Stimulated activated naive CD4-positive, alpha-beta T cell treated with Interleukin-2 at 50 U/mL for 16 hours (primary cell): ENCODE results near the gene MAGT1.
A peak's percentile ranks its signal among the peaks of the same experiment; 100 is the strongest.
"Not testable (repeated sequence)": the region's sequence is repeated elsewhere in the genome, so short reads cannot be mapped to it uniquely, and the experiment has no call there.

Experiments used
- DNase-seq: peaks from one replicate; lab custom pipeline; 2025; lab: John Stamatoyannopoulos, UW

MAGT1 gene

DNA sequence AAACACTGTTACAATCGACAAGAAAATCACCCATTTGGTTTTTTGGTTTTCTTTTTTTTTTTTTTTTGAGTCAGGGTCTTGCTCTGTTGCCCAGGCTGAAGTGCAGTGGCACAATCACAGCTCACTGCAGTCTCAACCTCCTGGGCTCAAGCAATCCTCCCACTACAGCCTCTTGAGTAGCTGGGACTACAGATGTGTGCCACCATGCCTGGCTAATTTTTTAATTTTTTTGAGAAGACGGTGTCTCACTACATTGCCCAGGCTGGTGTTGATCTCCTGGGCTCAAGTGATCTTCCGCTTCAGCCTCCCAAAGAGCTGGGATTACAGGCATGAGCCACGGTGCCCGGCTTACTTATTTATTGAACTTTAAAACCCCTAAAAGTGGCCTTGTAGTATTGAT lies 63.7 kb downstream of the MAGT1 start:
- DNase-seq, result not testable (repeated sequence)

DNA sequence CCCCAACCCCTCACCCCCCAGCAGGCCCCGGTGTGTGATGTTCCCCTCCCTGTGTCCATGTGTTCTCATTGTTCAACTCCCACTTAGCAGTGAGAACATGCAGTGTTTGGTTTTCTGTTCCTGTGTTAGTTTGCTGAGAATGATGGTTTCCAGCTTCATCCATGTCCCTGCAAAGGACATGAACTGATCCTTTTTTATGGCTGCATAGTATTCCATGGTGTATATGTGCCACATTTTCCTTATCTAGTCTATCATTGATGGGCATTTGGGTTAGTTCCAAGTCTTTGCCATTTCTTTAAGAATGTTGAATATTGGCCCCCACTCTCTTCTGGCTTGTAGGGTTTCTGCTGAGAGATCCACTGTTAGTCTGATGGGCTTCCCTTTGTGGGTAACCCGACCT lies 73.2 kb downstream of the MAGT1 start:
- not testable (repeated sequence) for DNase-seq

DNA sequence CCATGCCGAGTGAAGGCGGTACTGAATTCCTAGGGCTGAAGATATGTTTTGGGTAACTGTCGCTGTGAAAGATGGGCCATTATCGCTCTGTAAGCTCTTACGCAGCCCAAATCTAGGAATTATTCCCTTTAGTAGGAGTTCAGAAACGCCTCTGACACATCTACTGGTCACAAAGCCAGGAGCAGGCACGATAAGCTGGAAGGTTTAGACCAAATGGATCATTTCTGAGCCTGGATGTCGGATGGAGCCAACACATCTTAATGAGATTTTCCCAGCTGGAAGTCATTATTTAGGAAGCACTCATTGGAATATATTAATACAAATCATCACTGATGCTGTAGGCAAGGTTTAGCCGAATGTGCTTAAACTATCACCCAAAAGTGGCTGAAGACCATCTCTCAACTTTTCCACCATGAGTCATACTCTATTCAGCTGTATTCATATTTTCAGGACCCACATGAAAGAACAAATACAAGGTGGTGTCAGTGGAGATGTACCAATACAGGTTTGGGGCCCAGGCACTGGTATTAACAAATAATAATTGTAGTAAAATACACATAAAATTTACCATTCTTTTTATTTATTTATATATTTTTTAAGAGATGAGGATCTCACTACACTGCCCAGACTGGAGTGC lies 75.0 kb downstream of the MAGT1 start:
- DNase-seq, result no peak

DNA sequence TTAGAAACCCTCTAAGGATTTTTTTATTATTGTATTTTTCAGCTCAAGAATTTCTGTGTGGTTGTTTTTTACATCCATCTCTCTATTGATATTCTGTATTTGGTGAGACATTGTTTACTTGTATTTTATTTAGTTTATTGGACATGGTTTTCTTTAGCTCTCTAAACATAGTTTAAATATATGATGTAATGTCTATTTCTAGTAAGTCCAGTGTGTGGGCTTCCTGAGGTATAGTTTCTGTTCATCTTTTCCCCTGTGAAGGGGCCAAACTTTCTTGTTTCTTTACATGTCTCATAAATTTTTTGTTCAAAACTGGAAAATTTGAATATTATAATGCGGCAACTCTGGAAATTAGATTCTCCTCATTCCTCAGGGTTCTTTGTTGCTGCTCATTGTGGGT lies 81.0 kb downstream of the MAGT1 start:
- no peak for DNase-seq

DNA sequence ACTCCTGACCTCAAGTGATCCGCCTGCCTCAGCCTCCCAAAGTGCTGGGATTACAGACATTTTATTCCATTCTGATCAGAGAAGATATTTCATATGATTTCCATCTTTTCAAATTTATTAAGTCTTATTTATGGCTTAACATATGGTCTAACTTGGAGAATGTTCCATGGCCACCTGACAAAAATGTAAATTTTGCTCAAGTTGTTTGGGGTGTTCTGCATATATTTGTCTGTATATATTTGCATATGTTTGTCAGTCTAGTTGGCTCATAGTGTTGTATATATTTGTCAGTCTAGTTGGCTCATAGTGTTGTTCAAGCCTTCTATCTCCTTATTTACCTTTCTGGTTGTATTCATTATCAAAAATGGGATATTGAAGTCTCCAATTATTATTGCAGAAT lies 93.0 kb downstream of the MAGT1 start:
- DNase-seq, result no peak

DNA sequence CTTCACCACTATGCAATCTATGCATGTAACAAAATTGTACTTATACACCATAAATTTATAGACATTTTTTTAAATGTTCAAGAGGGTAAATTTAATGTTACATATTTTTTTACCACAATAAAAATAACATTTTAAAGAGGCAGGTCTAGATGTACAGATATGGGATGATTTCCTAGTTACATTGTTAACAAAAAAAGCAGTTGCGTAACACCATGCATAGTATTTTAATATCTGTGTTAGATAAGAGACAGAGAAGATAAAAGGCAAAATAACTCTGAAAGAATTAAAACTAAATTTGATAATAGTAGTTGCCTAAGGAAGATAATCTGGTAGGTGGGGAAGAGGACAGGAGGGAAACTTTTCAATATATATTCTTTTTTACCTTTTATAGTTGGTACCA lies 100.1 kb downstream of the MAGT1 start:
- DNase-seq, result no peak

DNA sequence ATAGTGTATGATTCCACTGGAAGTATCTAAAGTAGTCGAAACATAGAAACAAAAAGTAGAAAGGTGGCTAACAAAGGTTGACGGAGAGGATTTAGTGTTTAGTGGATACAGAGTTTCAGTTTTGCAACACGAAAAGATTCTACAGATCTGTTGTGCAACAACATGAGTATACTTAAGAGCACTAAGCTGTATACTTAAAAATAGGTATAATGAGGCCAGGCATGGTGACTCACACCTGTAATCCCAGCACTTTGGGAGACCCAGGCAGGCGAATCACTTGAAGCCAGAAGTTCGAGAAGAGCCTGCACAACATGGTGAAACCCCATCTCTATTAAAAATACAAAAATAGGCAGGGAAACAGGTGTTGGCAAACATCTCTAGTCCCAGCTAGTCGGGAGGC lies 101.3 kb downstream of the MAGT1 start:
- DNase-seq, result no peak

DNA sequence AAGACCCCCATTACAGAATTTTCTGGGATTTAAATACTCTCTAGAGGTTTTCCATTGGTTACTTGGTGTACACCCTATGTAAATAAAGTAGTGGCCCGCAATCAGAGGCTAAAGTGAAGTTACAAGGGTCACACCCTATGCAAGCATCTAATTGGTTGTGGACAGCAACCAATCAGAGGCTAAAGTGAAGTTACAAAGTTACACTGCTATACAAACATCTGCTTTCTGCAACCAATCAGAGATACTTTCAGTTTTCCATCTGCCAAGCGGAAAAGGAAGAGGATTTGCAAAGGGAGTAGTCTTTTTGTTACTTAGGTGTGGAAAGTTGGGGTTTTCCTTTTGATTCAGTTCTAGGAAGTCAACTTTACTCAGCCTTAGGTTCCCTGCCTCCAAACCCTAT lies 107.2 kb downstream of the MAGT1 start:
- DNase-seq, result no peak

DNA sequence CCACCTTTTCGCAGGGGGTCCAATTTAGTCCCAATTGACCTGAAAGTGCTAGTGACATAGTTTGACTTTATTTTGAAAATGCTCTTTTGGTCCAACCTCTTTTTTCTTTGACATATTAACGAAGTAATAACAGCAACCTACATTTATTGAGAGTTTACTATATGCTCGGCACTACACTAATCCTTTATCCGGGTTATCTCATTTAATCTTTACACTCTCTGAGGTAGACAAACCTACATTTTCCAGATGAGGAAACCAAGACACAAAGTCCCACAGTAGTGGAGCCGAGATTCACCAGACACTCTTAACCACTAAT lies 108.9 kb downstream of the MAGT1 start:
- DNase-seq, result no peak

DNA sequence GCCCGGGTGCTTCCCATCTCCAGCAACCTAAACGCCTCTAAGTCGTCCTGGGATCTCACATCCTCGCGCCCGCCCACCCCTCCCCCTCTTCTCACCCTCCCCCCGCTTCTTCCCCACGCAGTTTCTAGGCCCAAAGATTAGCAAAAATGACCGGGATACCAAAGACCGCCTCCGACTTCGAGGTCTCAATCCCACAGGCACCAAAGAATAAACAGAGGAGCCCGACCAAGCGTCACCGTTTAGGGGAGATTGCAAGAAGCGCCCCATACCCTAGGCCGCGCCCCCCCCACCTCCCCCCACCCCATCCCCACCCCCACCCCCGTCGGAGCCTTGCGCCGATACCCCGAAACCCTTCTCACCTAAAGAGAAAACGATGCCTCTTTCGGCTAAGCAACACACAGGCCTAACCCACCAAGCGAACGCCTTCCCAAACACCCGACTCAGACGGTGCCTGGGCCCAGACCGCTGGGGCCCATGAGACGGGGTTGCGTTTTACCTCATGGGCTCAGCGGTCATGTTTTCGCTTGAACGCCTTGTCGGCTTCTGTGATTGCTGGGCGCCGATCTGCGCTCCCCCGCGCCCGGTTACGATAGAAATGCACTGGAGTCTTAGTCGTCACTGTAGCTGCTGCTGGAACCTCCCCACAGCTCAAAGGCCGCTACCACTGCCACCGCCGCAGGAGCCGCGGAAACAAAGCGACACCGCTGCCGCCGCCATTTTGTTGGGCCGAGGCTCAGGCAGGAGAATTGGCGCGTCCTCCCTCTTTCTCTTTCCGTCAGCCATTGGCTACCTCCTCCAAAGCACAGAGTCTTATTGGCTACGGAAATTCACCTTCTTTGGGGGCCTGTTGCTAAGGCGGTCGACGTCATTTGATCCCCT lies 109.5 kb downstream of the MAGT1 start, which contains the start of gene ATRX:
TSS of gene ATRX (minus strand) at position 731 of the 879 bp plus-strand sequence. CDS start at position 516, 215 bp downstream.
- DNase-seq, result peak; percentile 73

DNA sequence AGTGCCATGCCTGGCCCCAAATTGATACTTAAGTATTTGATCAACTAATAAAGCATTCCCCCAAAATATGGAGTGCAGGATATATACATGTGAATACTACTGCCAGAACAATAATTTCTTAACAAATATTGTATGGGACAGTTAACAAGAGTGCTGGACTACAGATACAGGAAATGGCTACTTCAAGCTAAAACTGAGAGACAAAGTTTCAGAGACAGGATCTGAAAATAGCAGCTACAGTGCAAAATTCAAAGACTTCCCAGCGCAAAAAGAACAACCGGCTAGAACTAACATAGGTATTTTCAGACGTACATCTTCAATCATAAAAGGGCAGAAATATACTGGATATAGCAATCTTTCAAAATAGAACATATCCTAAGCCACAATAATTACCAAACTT lies 115.5 kb downstream of the MAGT1 start:
- DNase-seq, result no peak

DNA sequence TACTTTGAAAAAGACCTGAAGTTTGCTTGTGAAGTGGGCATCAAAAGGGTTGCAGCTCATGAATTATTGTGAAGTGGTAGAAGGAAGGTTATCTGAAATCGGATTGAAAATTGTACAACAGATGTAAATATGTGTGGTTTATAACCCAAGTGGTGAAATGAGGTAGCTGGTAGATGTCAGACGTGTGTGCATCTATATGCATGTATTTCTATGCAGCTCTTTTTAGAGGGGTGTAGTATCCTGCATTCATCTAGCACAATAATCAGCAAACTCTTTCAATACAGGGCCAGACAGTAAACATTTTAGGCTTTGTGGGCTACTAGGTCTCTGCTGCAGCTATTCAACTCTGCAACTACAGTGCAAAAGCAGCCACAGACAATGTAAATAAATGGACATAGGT lies 118.6 kb downstream of the MAGT1 start:
- DNase-seq, result no peak
